B cell (primary cell): ENCODE measurements around the gene MAEA. TPM values are rescaled to one million over a fixed set of nuclear protein-coding genes. Genes with fewer than 3 reads are reported as not detected.

ENCODE experiments used
- ATAC-seq: fragments of 200-7000 bp; cut with Tn5 transposase; one replicate; pipeline ENCODE4 v1.10.0; 2021; ENCODE audit warnings: low read depth, mild to moderate bottlenecking, moderate number of reproducible peaks, moderate library complexity
- CTCF ChIA-PET: fragments of 350-600 bp; sonication (Branson Sonifier 250); formaldehyde crosslinking; loops from one replicate; lab custom pipeline; 2021; ENCODE audit warnings: antibody characterized with exemption, inconsistent platforms; lab: Charles Lee
- POLR2A ChIA-PET: fragments of 350-600 bp; sonication (Branson Sonifier 250); formaldehyde crosslinking; loops from one replicate; lab custom pipeline; 2021; ENCODE audit warnings: antibody characterized with exemption; lab: Charles Lee
- DNase-seq: peaks from one replicate; pipeline ENCODE4 v3.0.0; 2013
- H2AFZ ChIP-seq: 2 replicates; pipeline ENCODE4 v1.6.1; 2012; ENCODE audit warnings: mild to moderate bottlenecking, low read depth, low read length; ENCODE audit not compliant: insufficient read depth, poor library complexity, severe bottlenecking
- H3K27ac ChIP-seq, 2 donors: 1 replicate in 1 of 2; 2 replicates in 1 of 2; pipeline ENCODE4 v1.5.1; 2012 to 2013; ENCODE audit warnings: low read length in 2 of 2, mild to moderate bottlenecking in 2 of 2, moderate library complexity in 1 of 2
- H3K27me3 ChIP-seq, 4 experiments: fragments of 200-600 bp in 1 of 4; sonication (generic) in 1 of 4; replicated peaks in 1 of 4; 1 replicate in 2 of 4; 2 replicates in 2 of 4; pipeline versions ENCODE4 v1.6.1 to v1.7.0; 2013 to 2016; ENCODE audit warnings: low read length in 3 of 4, mild to moderate bottlenecking in 2 of 4, mixed read lengths in 1 of 4, moderate library complexity in 1 of 4; ENCODE audit not compliant: insufficient read depth in 4 of 4, control insufficient read depth in 3 of 4; ENCODE audit errors: control extremely low read depth in 1 of 4
- H3K36me3 ChIP-seq, 2 experiments: replicated peaks in 1 of 2; 1 replicate in 1 of 2; 2 replicates in 1 of 2; pipeline versions ENCODE4 v1.6.1 to v1.7.1; 2013; ENCODE audit warnings: low read length in 1 of 2; ENCODE audit not compliant: insufficient read depth in 2 of 2, control insufficient read depth in 1 of 2; ENCODE audit errors: control extremely low read depth in 1 of 2, extremely low read depth in 1 of 2
- H3K4me1 ChIP-seq, 2 donors: fragments of 200-600 bp in 1 of 2; sonication (generic) in 1 of 2; 1 replicate in 1 of 2; 2 replicates in 1 of 2; pipeline versions ENCODE4 v1.5.1 to v1.6.1; 2013 to 2017; ENCODE audit warnings: low read length in 2 of 2; ENCODE audit not compliant: control insufficient read depth in 2 of 2, insufficient read depth in 2 of 2
- H3K4me2 ChIP-seq: replicated peaks from 2 replicates; pipeline ENCODE3; 2012; ENCODE audit warnings: mild to moderate bottlenecking, low read depth, low read length; ENCODE audit not compliant: poor library complexity, severe bottlenecking
- H3K4me3 ChIP-seq, 5 experiments: fragments of 200-600 bp in 1 of 5; sonication (generic) in 1 of 5; 1 replicate in 3 of 5; 2 replicates in 2 of 5; pipeline versions ENCODE4 v1.5.1 to v1.7.0; 2011 to 2016; ENCODE audit warnings: low read length in 4 of 5, mild to moderate bottlenecking in 4 of 5, low read depth in 2 of 5, control low read depth in 1 of 5, moderate library complexity in 1 of 5; ENCODE audit not compliant: insufficient read depth in 1 of 5; ENCODE audit errors: control extremely low read depth in 1 of 5, extremely low read depth in 1 of 5
- H3K79me2 ChIP-seq: fragments of 200-600 bp; sonication (generic); one replicate; pipeline ENCODE4 v1.6.0; 2016; ENCODE audit warnings: low read length; ENCODE audit not compliant: control insufficient read depth, insufficient read depth
- H3K9ac ChIP-seq: fragments of 200-600 bp; sonication (generic); 2 replicates; pipeline ENCODE4 v1.6.1; 2017; ENCODE audit warnings: mild to moderate bottlenecking, low read length, moderate library complexity
- H3K9me3 ChIP-seq, 3 donors: one replicate each; pipeline versions ENCODE4 v1.6.1 to v1.7.1; 2013; ENCODE audit warnings: low read length in 2 of 3; ENCODE audit not compliant: control insufficient read depth in 2 of 3, insufficient read depth in 1 of 3; ENCODE audit errors: control extremely low read depth in 1 of 3
- H4K20me1 ChIP-seq: 2 replicates; pipeline ENCODE4 v1.6.0; 2012; ENCODE audit warnings: mild to moderate bottlenecking, low read length; ENCODE audit not compliant: insufficient read depth, control insufficient read depth, poor library complexity, severe bottlenecking
- H3K27ac Mint-ChIP-seq: one replicate; pipeline ENCODE4 v1.8.0; 2021; ENCODE audit warnings: mixed read lengths
- H3K27me3 Mint-ChIP-seq: one replicate; pipeline ENCODE4 v1.8.0; 2021; ENCODE audit warnings: mixed read lengths
- H3K4me1 Mint-ChIP-seq: one replicate; pipeline ENCODE4 v1.8.0; 2021; ENCODE audit warnings: mixed read lengths
- H3K4me3 Mint-ChIP-seq: one replicate; pipeline ENCODE4 v1.8.0; 2021; ENCODE audit warnings: mixed read lengths
- H3K9me3 Mint-ChIP-seq: one replicate; pipeline ENCODE4 v1.8.0; 2022; ENCODE audit warnings: mixed read lengths; ENCODE audit not compliant: insufficient read depth
- CTCF ChIP-seq: fragments of 200-600 bp; IDR thresholded peaks from one replicate; pipeline ENCODE4 v1.8.0; 2022; ENCODE audit warnings: antibody characterized with exemption, mild to moderate bottlenecking
- EZH2 ChIP-seq: IDR thresholded peaks from 2 replicates; pipeline ENCODE4 v1.6.1; 2012; ENCODE audit warnings: borderline replicate concordance, low read depth, mild to moderate bottlenecking, moderate library complexity, low read length; ENCODE audit not compliant: insufficient read depth, poor library complexity, severe bottlenecking
- WGBS: methylation state at CpG from one replicate; pipeline ENCODE4 v1.1.5; 2013; ENCODE audit warnings: missing lambda C conversion rate; ENCODE audit not compliant: insufficient coverage; 5-methylcytosine and 5-hydroxymethylcytosine counted together
- intact Hi-C: fragments of 100-400 bp; cut with micrococcal nuclease; formaldehyde crosslinking; loops from one replicate; pipeline ENCODE4 v1.10.0; 2022
- polyA plus RNA-seq: library from polyadenylated mRNA; depleted of rRNA; stranded (reverse); fragments of >200 nt; gene quantifications from 2 replicates; pipeline ENCODE4 v1.2.3, GENCODE V29; 2012
- total RNA-seq, 2 donors: library from RNA; stranded (reverse); fragments of 120-200 nt in 1 of 2; gene quantifications; 1 replicate in 1 of 2; 2 replicates in 1 of 2; pipeline versions ENCODE4 v1.2.3 to v1.2.4, GENCODE V29; 2013 to 2022

MAEA gene
- total and polyA plus RNA-seq, 2 donors (not counting 1 experiment from before 2014, with no cell fraction given), result 106 to 107 TPM

DNA sequence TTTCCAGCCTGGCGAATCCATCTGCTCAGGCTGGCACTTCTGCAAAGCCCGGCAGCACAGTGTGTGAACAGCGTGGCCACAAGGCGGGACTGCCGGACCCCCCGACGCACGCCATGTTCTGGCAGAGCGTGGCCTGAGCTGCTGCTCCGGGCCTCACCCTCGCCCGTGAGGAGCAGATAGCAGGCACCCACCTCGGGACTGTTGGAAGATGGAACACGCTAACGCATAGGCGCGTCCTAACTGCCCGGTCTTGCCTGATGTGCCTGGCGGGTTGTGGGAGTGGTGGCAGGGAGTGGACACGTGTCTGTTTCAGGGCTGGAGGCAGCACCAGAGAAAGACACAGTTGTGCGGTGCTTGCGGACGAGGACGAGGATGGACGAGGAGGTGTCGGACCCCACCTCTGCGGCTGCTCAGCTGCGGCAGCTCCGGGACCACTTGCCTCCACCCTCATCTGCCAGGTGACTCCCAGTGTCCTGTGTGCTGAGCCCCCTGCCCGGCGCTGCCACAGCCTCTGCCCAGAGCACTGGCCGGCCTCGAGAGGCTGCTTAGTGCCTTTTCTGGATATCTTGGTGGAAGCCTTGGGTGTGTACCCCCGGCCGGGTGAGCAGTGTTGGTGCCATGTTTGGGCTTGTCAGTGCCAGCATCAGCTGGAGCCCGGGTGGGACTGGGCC lies 85.5 kb downstream of the MAEA start:
- WGBS, result 98% methylated on average over 36 of the region's 36 CpGs
- Histone ChIP-seq H3K27ac (no peak overlapping the region), H3K36me3 (peaks cover 0 to 11% of the 10 kb centered on the region in 2 experiments), H3K79me2 (no peaks in the 10 kb centered on the region), H3K27me3 (no peaks in the 10 kb centered on the region), H2AFZ (no peak overlapping the region), H4K20me1 (no peaks in the 10 kb centered on the region), H3K4me1 (no peaks in the 10 kb centered on the region), H3K9me3 (peaks cover 0 to 4% (median 0%) of the 10 kb centered on the region in 3 donors), H3K4me3 (no peak overlapping the region), H3K9ac (no peak overlapping the region), H3K4me2 (no peak overlapping the region)
- Mint-ChIP-seq H3K9me3 (no peaks in the 10 kb centered on the region), H3K27me3 (no peaks in the 10 kb centered on the region), H3K27ac (no peak overlapping the region), H3K4me3 (no peak overlapping the region), H3K4me1 (no peaks in the 10 kb centered on the region)
- DNase-seq, result no peak
- ChIA-PET CTCF (no interaction called here), POLR2A (no interaction called here)
- TF ChIP-seq CTCF, result no peak
- no peak for ATAC-seq
- intact Hi-C loops, result no loop called here

- WGBS, result 95% methylated on average over 16 of the region's 17 CpGs
- H3K4me3 ChIP-seq, result no peak overlapping the region
- Mint-ChIP-seq H3K27me3 (no peaks in the 10 kb centered on the region), H3K9me3 (no peaks in the 10 kb centered on the region), H3K4me1 (no peaks in the 10 kb centered on the region), H3K27ac (no peak overlapping the region), H3K4me3 (no peak overlapping the region)
- no peak overlapping the region for H3K4me2 ChIP-seq
- H3K4me1 ChIP-seq, result no peaks in the 10 kb centered on the region
- H3K79me2 ChIP-seq, result no peaks in the 10 kb centered on the region
- ATAC-seq (no peak), DNase-seq (no peak)
- intact Hi-C loops, result no loop called here
- no peak overlapping the region for H3K9ac ChIP-seq
- POLR2A ChIA-PET, result no interaction called here
- peaks cover 0 to 4% (median 0%) of the 10 kb centered on the region in 3 donors for H3K9me3 ChIP-seq
- no peak overlapping the region for H3K27ac ChIP-seq
- H2AFZ ChIP-seq, result no peak overlapping the region
- CTCF ChIA-PET, result no interaction called here
- peaks cover 0 to 11% of the 10 kb centered on the region in 2 experiments for H3K36me3 ChIP-seq
- H3K27me3 ChIP-seq, result no peaks in the 10 kb centered on the region
- H4K20me1 ChIP-seq, result no peaks in the 10 kb centered on the region
- TF ChIP-seq EZH2, result no peak
- TF ChIP-seq CTCF, result no peak
Measured at GRCh38 chr4:1375761-1376322, 86.2 kb downstream of the MAEA start.
